HG02678 (cell line): Measurements from ENCODE around the gene PARD3B.

Experiments
- ATAC-seq: cut with Tn5 transposase; IDR thresholded peaks from one replicate; pipeline ENCODE4 v1.9.1; 2021; ENCODE audit warnings: mild to moderate bottlenecking, moderate library complexity; ENCODE audit not compliant: unreplicated experiment

The PARD3B gene

GRCh38 chr2:204581946-204582345 is 36.7 kb downstream of the PARD3B start:
- no peak for ATAC-seq

DNA sequence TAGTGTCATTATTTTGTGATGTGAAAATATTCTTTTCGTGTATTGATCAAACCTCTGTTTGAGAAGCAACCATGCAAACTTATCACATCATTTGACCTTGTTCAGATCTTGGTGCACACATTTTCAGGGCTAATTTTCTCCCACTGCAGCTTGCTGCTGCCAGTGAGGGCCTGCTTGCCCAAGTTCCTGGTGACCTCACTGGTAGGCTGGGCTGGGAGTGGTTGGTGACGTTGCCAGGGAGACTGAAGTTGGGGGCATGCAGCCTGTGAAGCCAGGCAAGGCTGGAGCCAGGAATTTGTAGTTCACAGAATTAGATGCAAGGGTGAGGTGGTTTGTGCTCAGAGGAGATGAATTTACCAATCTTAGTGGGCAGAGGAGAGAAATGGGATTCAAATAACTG is 38.5 kb downstream of the PARD3B start:
- ATAC-seq: no peak

DNA sequence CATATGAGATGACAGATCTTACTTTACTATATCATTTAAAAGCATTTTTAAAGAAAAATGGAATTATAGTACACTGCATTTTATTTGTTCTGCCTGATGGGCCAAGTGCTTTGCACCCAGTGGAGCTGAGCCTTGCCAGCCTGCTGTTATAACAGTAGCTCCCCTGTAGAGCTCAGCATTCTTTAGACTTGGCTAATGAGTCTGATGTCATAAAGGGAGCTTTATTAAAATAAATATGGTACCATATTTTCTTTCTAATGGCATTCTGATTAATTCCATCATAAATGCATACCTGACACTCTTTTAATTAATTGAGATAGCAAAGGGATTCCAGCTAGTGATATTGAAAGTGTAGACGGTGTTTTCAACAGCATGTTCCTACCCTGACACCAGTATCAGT is 40.7 kb downstream of the PARD3B start:
- ATAC-seq: no peak

DNA sequence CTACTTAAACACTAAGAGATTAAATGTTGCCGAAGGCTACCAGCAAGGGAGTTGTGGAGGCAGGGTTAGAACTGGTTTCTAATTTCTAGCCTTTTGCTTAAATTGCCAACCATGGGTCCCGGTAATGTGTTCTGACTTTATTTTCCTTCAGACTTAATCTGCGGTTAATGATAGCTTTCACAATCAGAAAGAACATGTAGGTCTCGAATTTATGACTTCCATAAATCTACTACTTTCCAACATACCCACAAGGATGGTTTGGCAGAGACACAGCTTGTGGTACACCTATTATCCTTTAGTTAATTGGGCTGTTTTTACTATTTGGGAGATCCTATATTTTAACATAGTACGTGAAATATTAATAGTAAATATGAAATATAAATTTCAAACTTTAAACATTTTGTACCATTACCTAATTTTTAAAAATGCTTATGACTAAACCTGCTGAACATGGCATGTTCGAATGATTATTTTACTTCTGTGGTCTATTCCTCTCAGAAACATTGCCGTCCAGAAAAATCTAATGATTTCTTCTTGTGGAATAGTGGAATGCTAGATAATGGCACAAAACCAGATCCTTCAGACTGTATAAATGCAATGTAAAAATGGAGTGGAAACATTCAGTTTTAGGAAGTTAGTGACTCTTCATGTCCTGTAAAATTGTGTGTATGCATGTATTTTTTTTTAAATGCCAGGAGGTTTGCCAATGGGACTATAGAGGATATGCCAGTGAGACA is 41.3 kb downstream of the PARD3B start:
- no peak for ATAC-seq

DNA sequence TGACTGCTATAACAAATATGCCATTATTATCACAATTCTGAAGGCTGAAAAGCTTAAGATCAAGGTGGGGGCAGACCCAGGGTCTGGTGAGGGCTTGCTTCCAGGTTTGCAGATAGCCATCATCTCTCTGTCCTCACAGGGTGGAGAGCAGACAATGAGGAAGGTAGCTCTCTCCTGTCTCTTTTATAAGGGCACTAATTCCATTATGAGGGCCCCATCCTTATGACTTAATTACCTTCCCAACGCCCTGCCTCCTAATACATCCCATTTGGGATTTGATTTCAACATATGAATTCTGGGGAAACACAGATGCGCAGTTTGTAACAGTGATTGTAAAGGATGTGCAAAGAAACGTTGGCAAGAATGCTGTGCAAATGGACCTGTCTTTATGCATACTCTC is 44.8 kb downstream of the PARD3B start:
- ATAC-seq: no peak

DNA sequence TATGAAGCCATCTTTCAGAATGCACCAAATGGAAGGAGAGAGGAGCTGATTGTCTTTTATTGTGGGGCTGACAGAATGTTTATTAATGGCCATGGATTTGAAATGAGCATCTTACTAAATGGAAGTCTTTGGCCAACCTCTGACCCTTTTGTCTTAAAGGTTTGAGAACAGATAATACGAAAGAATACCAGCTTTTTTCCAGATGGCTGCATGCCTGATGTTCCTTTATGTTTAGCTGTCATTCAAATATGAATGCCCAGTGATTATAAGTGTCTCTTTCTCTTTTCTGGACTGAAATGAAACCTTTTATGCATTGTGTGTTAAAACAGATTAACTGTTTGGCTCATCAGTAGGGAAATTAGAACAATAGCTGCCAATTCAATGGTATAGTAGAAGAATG is 46.0 kb downstream of the PARD3B start:
- no peak for ATAC-seq

- ATAC-seq: no peak
These were observed 58.8 kb downstream of the PARD3B start for GRCh38 chr2:204604061-204604460.

GRCh38 chr2:204608237-204608939 is 63.1 kb downstream of the PARD3B start:
- no peak for ATAC-seq

- no peak for ATAC-seq
These were observed 65.8 kb downstream of the PARD3B start for GRCh38 chr2:204611017-204611631.

DNA sequence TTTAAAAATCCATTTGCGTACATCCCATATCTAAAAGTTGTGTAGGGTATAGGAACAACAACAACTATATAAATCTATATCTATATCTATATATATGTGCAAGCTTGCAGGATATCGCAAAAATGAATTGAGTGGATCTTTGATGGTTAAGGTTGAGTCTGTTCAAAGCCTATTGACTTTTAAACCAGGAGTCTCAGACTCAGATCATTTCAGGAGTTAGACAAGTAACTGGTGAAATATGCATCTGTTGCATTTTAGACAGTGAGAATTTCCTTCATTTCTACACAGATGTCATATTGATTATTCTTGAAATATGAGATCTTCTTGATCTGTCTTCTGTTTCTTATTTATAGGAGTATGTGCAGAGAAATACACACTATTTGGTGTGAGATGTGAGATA is 66.5 kb downstream of the PARD3B start:
- ATAC-seq: no peak

DNA sequence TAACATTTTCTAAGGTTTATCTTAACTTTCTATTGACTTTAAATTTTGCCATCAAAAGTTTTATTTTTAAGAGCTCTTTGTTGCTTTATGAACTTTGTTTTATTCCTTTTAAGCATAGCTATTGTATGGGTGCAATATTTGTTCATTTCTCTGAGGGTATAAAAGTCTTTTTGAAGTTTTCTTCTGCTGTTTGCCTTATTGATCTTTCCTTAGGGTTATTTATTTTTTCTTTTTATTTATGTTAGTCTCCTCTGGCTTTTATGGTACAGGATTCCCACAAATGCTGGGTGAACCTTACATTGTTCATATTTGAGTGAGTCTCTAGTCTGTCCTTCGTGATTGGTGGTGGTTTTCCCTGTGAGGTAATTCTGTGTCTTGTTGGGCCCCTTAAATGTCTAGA is 68.4 kb downstream of the PARD3B start:
- ATAC-seq: no peak

DNA sequence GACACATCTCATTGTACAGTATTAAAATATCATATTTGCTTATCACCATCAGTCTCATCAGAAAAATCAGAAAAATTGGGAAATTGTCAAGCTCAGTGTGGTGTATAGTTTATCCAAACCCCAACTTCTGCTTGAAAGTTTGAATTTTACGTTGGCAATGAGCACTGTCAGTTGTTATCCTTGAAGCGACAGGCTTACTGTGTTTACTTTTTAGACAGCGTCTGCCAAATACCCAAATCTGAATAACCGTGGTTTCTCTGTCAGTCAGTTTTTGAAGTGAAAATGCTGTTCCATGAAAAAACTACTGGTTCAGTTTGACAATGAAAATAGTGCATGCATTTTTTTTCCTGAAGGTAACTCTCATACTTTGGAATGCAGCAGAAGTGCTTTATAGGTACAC is 70.2 kb downstream of the PARD3B start:
- ATAC-seq: no peak

GRCh38 chr2:204625135-204625534 is 79.9 kb downstream of the PARD3B start:
- no peak for ATAC-seq

GRCh38 chr2:204628926-204629712 is 83.8 kb downstream of the PARD3B start:
- no peak for ATAC-seq

GRCh38 chr2:204632410-204632809 is 87.1 kb downstream of the PARD3B start:
- no peak for ATAC-seq

DNA sequence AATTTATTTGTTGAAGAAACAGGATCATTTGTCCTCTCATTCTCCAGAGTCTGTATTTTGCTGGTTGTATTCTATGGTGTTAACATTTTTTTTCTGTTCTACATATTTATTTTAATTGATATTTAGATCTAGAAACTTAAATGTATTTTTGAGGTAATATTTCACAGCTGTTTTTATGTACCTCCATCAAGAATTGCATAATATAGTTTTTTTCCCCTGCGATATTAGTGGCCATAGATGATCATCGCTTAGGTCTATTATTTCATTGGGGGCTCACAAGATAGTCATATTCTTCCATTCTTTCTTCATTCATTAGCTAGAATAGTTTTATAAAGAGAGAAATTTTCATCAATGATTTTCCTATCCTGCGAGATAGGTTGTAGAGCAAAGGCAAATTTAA is 89.3 kb downstream of the PARD3B start:
- no peak for ATAC-seq

DNA sequence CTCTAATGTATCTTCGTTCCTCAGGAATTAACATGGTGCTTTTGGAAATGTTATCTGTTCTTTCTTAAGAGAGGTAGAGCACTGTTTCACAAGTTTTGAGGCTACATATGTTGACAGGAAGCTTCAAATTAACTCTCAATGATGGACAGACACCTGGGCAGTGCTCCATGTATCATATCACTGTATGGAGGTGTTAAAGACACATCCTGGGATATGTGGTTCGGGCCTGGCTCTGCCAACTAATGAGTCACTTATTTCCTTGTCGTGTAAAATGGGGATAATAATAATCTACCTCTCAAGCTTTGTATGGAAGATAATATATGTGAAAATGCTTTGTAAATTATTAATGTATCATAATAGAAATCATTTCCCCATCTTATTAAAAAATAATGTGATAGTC is 90.2 kb downstream of the PARD3B start:
- ATAC-seq: no peak

DNA sequence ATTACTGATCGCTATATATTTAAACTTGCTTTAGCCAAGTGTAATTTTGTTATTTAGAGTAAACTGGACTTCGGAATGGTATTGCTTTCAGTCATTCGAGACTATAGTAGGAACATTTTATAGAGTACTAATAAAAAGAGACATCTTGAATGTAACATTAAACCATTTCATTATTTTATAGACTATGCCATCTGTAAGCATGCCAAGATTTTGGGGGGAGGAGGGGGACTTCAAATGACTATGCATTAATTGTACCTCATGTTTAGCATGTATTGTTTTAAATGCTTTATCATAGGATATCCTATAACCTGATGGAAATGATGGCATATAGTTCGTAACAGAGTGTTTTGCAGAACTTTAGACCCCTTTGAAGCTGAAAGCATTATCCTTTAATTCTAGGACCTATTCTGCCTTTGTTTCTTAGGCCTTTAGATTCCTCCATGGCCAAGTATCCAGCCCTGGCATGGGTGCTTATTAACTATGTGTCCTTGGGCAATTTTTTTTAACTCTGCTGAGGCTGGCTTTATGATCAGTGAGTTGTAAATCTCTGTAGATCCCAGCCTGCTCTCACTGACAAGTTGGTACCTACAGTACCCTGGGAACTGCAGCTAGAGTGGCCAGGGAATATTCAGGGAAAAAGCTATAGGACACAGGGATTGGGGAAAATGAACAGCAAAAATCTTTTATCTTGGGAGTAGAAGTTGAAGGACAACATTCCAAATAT is 93.4 kb downstream of the PARD3B start:
- no peak for ATAC-seq

DNA sequence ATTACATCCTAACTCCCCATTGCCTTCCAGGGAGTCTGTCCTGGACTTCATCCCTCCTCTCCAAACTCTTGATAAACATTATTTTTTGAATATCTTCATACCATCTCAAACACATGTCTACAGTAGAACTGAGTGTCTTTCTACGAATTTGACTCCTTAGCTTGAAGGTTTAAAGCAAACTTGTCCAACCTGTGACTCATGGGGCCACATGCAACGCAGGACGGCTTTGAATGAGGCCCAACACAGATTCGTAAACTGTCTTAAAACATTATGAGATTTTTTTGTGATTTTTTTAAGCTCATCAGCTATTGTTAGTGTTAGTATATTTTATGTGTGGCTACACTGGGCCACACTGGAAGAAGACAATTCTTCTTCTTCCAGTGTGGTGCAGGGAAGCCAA is 98.1 kb downstream of the PARD3B start:
- ATAC-seq: no peak

DNA sequence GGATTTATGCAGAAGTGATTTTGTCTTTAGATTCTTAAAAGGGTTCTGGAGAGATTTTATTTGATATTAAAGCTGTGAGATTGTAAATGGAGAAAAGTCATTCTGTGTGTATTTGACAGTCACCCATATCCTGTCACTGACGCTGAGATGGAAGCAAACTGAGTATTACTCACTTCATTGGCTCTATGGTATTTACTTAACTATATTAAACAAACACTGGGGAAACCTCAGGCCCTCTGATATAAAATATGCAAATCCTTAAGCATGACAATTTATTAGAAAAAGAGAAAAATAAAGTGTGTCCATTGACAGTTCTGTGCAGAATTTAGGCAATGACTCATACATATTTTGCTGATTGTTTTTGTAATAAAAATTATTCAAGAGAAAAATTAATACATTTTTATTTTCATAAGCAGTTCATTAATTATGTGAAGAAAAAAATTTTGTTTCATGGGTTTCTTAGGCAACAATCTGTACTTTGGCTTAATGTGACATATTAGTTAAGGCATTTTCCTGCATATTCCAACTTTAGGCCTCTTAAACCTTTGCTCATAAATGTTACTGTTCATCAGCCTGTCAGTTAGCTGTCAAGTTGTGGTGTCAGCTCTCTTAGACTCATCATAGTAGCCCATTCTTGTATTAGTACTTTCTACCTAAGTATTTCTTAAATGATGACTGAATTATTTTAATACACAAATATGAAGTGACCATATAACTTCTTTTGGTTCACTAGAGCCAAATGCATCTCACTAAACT is 99.9 kb downstream of the PARD3B start:
- no peak for ATAC-seq
